Mesenchymal stem cell (in vitro differentiated cells and primary cell): ENCODE data around the gene LIG1.

Experiments
- DNase-seq: peaks from one replicate; pipeline ENCODE4 v3.0.0-alpha.2; 2013
- H2AFZ ChIP-seq: one replicate; pipeline ENCODE4 v1.6.1; 2013; ENCODE audit warnings: low read depth, mild to moderate bottlenecking, control low read depth, inconsistent platforms, low read length, moderate library complexity
- H2AK5ac ChIP-seq: 2 replicates; pipeline ENCODE4 v1.6.1; 2013; ENCODE audit warnings: low read length, moderate library complexity, mild to moderate bottlenecking, inconsistent platforms; ENCODE audit not compliant: severe bottlenecking
- H2BK120ac ChIP-seq: one replicate; pipeline ENCODE4 v1.6.1; 2013; ENCODE audit warnings: low read depth, mild to moderate bottlenecking, inconsistent platforms, low read length, moderate library complexity
- H2BK12ac ChIP-seq, 2 experiments: one replicate each; pipeline ENCODE4 v1.6.1; 2013; ENCODE audit warnings: inconsistent platforms in 2 of 2, low read length in 2 of 2, mild to moderate bottlenecking in 2 of 2, moderate library complexity in 2 of 2, control low read depth in 1 of 2
- H2BK15ac ChIP-seq: one replicate; pipeline ENCODE4 v1.6.1; 2013; ENCODE audit warnings: mild to moderate bottlenecking, low read depth, inconsistent platforms; ENCODE audit not compliant: poor library complexity, severe bottlenecking
- H2BK5ac ChIP-seq: 2 replicates; pipeline ENCODE4 v1.6.1; 2013; ENCODE audit warnings: low read depth, mild to moderate bottlenecking, low read length, control low read depth, inconsistent platforms; ENCODE audit not compliant: poor library complexity, severe bottlenecking
- H3K14ac ChIP-seq, 2 experiments: one replicate each; pipeline ENCODE4 v1.6.1; 2013; ENCODE audit warnings: inconsistent platforms in 2 of 2, low read length in 2 of 2, control low read depth in 1 of 2, mild to moderate bottlenecking in 1 of 2, moderate library complexity in 1 of 2
- H3K18ac ChIP-seq, 2 experiments: one replicate each; pipeline ENCODE4 v1.6.1; 2013; ENCODE audit warnings: inconsistent platforms in 2 of 2, low read length in 2 of 2, control low read depth in 1 of 2, low read depth in 1 of 2, mild to moderate bottlenecking in 1 of 2
- H3K23ac ChIP-seq, 2 experiments: one replicate each; pipeline ENCODE4 v1.6.1; 2013; ENCODE audit warnings: inconsistent platforms in 2 of 2, low read length in 2 of 2, mild to moderate bottlenecking in 2 of 2, moderate library complexity in 2 of 2, control low read depth in 1 of 2
- H3K27ac ChIP-seq: 2 replicates; pipeline ENCODE4 v1.5.1; 2013; ENCODE audit warnings: mild to moderate bottlenecking, moderate library complexity, low read length, control low read depth, inconsistent platforms; ENCODE audit not compliant: poor library complexity, severe bottlenecking
- H3K27me3 ChIP-seq, 2 experiments: 2 replicates each; pipeline versions ENCODE4 v1.6.1 to v1.7.0; 2013; ENCODE audit warnings: low read length in 2 of 2, mild to moderate bottlenecking in 2 of 2, moderate library complexity in 2 of 2, control low read depth in 1 of 2, inconsistent platforms in 1 of 2; ENCODE audit not compliant: control insufficient read depth in 1 of 2, insufficient read depth in 1 of 2
- H3K36me3 ChIP-seq, 2 experiments: 2 replicates each; pipeline versions ENCODE4 v1.6.1 to v1.7.0; 2013; ENCODE audit warnings: low read length in 2 of 2, control low read depth in 1 of 2, inconsistent platforms in 1 of 2, low read depth in 1 of 2, mild to moderate bottlenecking in 1 of 2; ENCODE audit not compliant: insufficient read depth in 2 of 2, control insufficient read depth in 1 of 2
- H3K4ac ChIP-seq, 2 experiments: one replicate each; pipeline ENCODE4 v1.6.1; 2013; ENCODE audit warnings: inconsistent platforms in 2 of 2, low read length in 2 of 2, mild to moderate bottlenecking in 2 of 2, moderate library complexity in 2 of 2, control low read depth in 1 of 2, low read depth in 1 of 2
- H3K4me1 ChIP-seq: 2 replicates; pipeline ENCODE4 v1.6.1; 2013; ENCODE audit warnings: low read depth, low read length, control low read depth; ENCODE audit not compliant: control insufficient read depth, insufficient read depth
- H3K4me2 ChIP-seq: 2 replicates; pipeline ENCODE4 v1.6.1; 2013; ENCODE audit warnings: low read length, mild to moderate bottlenecking, inconsistent platforms; ENCODE audit not compliant: poor library complexity, severe bottlenecking
- H3K4me3 ChIP-seq, 2 experiments: 2 replicates each; pipeline versions ENCODE4 v1.5.1 to v1.7.0; 2013; ENCODE audit warnings: low read length in 2 of 2, mild to moderate bottlenecking in 2 of 2, control low read depth in 1 of 2, low read depth in 1 of 2; ENCODE audit not compliant: insufficient read depth in 1 of 2
- H3K79me1 ChIP-seq: replicated peaks from 2 replicates; pipeline ENCODE4 v1.6.1; 2013; ENCODE audit warnings: mild to moderate bottlenecking, control low read depth, low read length, inconsistent platforms; ENCODE audit not compliant: poor library complexity, severe bottlenecking
- H3K9ac ChIP-seq: 2 replicates; pipeline ENCODE4 v1.7.0; 2013; ENCODE audit warnings: mild to moderate bottlenecking, low read length, moderate library complexity
- H3K9me3 ChIP-seq: 2 replicates; pipeline ENCODE4 v1.7.0; 2013; ENCODE audit warnings: mild to moderate bottlenecking, low read length; ENCODE audit not compliant: control insufficient read depth
- H4K8ac ChIP-seq: one replicate; pipeline ENCODE4 v1.6.1; 2013; ENCODE audit warnings: inconsistent platforms, mild to moderate bottlenecking, low read length, moderate library complexity
- H4K91ac ChIP-seq: one replicate; pipeline ENCODE4 v1.6.1; 2013; ENCODE audit warnings: mild to moderate bottlenecking, low read length, inconsistent platforms
- WGBS: methylation state at CpG from one replicate; pipeline ENCODE4 v1.1.7; 2013; ENCODE audit warnings: mixed read lengths; 5-methylcytosine and 5-hydroxymethylcytosine counted together

Gene LIG1

DNA sequence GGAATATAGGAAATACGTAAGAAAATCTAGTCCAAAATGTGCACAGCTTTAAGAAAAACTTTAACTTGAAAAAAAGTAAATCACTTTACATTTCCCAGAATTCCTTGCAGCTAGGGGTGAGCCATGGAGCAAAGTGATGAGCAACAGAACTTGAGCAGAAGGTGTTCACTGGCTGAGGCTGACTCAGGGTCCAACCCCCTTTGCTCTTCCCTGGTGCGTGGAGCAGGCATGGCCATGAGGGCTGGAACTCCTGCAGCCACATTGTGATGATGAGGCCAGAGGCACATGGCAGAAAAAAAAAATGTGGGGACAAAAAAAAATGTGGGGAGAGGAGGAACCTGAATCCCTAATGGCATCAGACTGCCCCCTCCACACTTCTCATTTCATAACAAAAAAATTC is 49.6 kb downstream of the LIG1 start:
- Histone ChIP-seq H3K4ac (no peak overlapping the region), H3K23ac (no peak overlapping the region), H2AFZ (no peak overlapping the region), H3K4me3 (no peak overlapping the region), H4K8ac (no peak overlapping the region), H4K91ac (no peak overlapping the region), H2AK5ac (no peak overlapping the region), H3K9me3 (no peaks in the 10 kb centered on the region), H3K27ac (no peak overlapping the region), H3K14ac (no peak overlapping the region), H2BK15ac (no peak overlapping the region), H3K27me3 (no peaks in the 10 kb centered on the region), H3K79me1 (no peaks in the 10 kb centered on the region), H3K9ac (no peak overlapping the region), H3K36me3 (peaks cover 19 to 43% of the 10 kb centered on the region in 2 experiments), H2BK120ac (no peak overlapping the region), H3K18ac (no peak overlapping the region), H2BK5ac (no peak overlapping the region), H2BK12ac (no peak overlapping the region), H3K4me1 (peaks cover 4% of the 10 kb centered on the region), H3K4me2 (no peak overlapping the region)
- 96% methylated on average over 2 of the region's 2 CpGs for whole genome bisulfite sequencing
- DNase-seq, result no peak

DNA sequence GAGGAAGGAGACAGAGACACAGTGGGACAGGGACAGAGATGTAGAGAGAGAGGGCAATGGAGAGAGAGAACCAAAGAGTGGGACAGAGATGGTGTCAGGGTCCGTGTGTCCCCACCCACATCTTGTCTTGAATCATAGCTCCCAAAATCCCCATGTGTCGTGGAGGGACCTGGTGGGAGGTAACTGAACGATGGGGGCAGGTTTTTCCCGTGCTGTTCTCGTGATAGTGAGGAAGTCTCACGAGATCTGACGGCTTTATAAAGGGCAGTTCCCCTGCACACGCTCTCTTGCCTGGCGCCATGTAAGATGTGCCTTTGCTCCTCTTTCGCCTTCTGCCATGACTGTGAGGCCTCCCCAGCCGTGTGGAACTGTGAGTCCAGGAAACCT is 52.0 kb downstream of the LIG1 start:
- 86% methylated on average over 8 of the region's 11 CpGs for WGBS
- H3K4ac ChIP-seq, result no peak overlapping the region
- no peak overlapping the region for H3K9ac ChIP-seq
- no peak overlapping the region for H3K4me2 ChIP-seq
- H4K8ac ChIP-seq, result no peak overlapping the region
- no peak overlapping the region for H3K18ac ChIP-seq
- H2BK120ac ChIP-seq, result no peak overlapping the region
- H2AK5ac ChIP-seq, result no peak overlapping the region
- no peaks in the 10 kb centered on the region for H3K9me3 ChIP-seq
- no peak overlapping the region for H3K23ac ChIP-seq
- H2AFZ ChIP-seq, result no peak overlapping the region
- no peaks in the 10 kb centered on the region for H3K79me1 ChIP-seq
- no peak overlapping the region for H3K4me3 ChIP-seq
- no peak overlapping the region for H4K91ac ChIP-seq
- H2BK5ac ChIP-seq, result no peak overlapping the region
- peaks cover 19 to 45% of the 10 kb centered on the region in 2 experiments for H3K36me3 ChIP-seq
- H3K27me3 ChIP-seq, result no peaks in the 10 kb centered on the region
- DNase-seq, result no peak
- H2BK15ac ChIP-seq, result no peak overlapping the region
- no peak overlapping the region for H3K27ac ChIP-seq
- no peak overlapping the region for H2BK12ac ChIP-seq
- peaks cover 7% of the 10 kb centered on the region for H3K4me1 ChIP-seq
- no peak overlapping the region for H3K14ac ChIP-seq

GRCh38 chr19:48117515-48118130 is 52.5 kb downstream of the LIG1 start:
- no peak overlapping the region for H4K91ac ChIP-seq
- H2BK12ac ChIP-seq, result peak overlapping the region in 1 of 2 experiments; percentile 68
- no peak overlapping the region for H2BK120ac ChIP-seq
- H3K18ac ChIP-seq, result no peak overlapping the region
- H4K8ac ChIP-seq, result peak overlapping the region; percentile 63
- H3K4me1 ChIP-seq, result peaks cover 10% of the 10 kb centered on the region
- H3K9me3 ChIP-seq, result no peaks in the 10 kb centered on the region
- H3K27ac ChIP-seq, result no peak overlapping the region
- no peak overlapping the region for H2BK15ac ChIP-seq
- no peak overlapping the region for H3K4ac ChIP-seq
- H2AK5ac ChIP-seq, result no peak overlapping the region
- no peak overlapping the region for H3K9ac ChIP-seq
- H3K4me3 ChIP-seq, result no peak overlapping the region
- H3K79me1 ChIP-seq, result no peaks in the 10 kb centered on the region
- no peak overlapping the region for H2AFZ ChIP-seq
- H2BK5ac ChIP-seq, result no peak overlapping the region
- 88% methylated on average over 10 of the region's 12 CpGs for WGBS
- no peak overlapping the region for H3K4me2 ChIP-seq
- no peak overlapping the region for H3K23ac ChIP-seq
- H3K36me3 ChIP-seq, result peaks cover 15 to 40% of the 10 kb centered on the region in 2 experiments
- H3K14ac ChIP-seq, result peak overlapping the region in 1 of 2 experiments; percentile 74
- no peak for DNase-seq
- H3K27me3 ChIP-seq, result no peaks in the 10 kb centered on the region

DNA sequence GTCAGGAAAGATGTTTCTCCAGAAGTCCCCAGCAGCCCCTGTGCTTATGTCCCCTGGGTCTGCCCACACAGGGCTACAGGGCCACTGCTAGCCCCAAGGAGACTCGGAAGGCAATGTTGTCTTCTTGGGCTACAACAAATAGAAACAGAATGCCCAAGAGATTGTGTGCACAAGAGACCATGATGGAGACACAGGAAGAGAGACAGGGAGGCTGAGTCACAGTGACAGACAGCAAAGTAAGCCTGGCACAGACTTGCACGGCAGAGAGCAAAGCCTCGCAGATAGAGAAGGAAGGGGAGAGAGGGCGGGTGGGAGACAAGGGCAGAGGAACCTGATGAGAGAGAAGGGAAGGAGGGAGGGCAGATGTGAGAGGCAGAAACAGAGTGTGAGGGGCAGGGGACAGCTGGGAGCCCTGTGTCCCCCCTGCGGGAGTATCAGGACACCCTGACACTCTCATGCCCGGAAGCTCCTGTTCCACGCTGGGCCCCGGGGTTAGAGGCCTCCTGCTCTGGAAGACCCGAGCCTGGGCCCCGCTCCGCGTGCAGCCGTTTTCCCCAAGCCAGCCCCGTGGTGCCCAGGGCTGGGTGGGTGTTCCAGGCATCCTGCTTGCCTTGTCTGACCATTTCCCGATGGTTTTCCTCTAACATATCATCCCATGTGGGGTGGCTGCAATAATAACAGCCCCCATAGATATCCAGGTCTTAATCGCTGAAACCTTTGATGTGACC is 56.8 kb downstream of the LIG1 start:
- H3K27ac ChIP-seq, result no peak overlapping the region
- no peak overlapping the region for H2BK5ac ChIP-seq
- no peaks in the 10 kb centered on the region for H3K79me1 ChIP-seq
- no peak overlapping the region for H2BK15ac ChIP-seq
- H3K18ac ChIP-seq, result no peak overlapping the region
- H3K4me2 ChIP-seq, result no peak overlapping the region
- no peak overlapping the region for H2BK12ac ChIP-seq
- 90% methylated on average over 16 of the region's 16 CpGs for WGBS
- peaks cover 8 to 19% of the 10 kb centered on the region in 2 experiments for H3K36me3 ChIP-seq
- no peak overlapping the region for H3K23ac ChIP-seq
- H2AFZ ChIP-seq, result no peak overlapping the region
- no peak overlapping the region for H3K4me3 ChIP-seq
- H3K4me1 ChIP-seq, result peaks cover 14% of the 10 kb centered on the region
- H4K8ac ChIP-seq, result no peak overlapping the region
- no peaks in the 10 kb centered on the region for H3K27me3 ChIP-seq
- no peaks in the 10 kb centered on the region for H3K9me3 ChIP-seq
- no peak overlapping the region for H4K91ac ChIP-seq
- H3K14ac ChIP-seq, result no peak overlapping the region
- H2BK120ac ChIP-seq, result no peak overlapping the region
- H3K4ac ChIP-seq, result no peak overlapping the region
- no peak for DNase-seq
- no peak overlapping the region for H2AK5ac ChIP-seq
- no peak overlapping the region for H3K9ac ChIP-seq
